Esophagus squamous epithelium (tissue), 4 donors: ENCODE measurements around the gene SPATS2L.

Source experiments
- POLR2A ChIP-seq, 4 donors: fragments of 450-650 bp; IDR thresholded peaks; one replicate each; pipeline ENCODE4 v1.6.1; 2017; ENCODE audit warnings: antibody characterized with exemption in 4 of 4, mild to moderate bottlenecking in 4 of 4, moderate library complexity in 3 of 4
- TF ChIP-seq, protein P1 (sequence below), 6 experiments: fragments of 450-650 bp in 4 of 6; fragments of 200-600 bp in 2 of 6; sonication (generic) in 2 of 6; IDR thresholded peaks; one replicate each; pipeline ENCODE4 v1.5.1; 2016 to 2019; ENCODE audit warnings: antibody characterized with exemption in 6 of 6, mild to moderate bottlenecking in 4 of 6, moderate library complexity in 4 of 6

- TF ChIP-seq, protein P1, sequence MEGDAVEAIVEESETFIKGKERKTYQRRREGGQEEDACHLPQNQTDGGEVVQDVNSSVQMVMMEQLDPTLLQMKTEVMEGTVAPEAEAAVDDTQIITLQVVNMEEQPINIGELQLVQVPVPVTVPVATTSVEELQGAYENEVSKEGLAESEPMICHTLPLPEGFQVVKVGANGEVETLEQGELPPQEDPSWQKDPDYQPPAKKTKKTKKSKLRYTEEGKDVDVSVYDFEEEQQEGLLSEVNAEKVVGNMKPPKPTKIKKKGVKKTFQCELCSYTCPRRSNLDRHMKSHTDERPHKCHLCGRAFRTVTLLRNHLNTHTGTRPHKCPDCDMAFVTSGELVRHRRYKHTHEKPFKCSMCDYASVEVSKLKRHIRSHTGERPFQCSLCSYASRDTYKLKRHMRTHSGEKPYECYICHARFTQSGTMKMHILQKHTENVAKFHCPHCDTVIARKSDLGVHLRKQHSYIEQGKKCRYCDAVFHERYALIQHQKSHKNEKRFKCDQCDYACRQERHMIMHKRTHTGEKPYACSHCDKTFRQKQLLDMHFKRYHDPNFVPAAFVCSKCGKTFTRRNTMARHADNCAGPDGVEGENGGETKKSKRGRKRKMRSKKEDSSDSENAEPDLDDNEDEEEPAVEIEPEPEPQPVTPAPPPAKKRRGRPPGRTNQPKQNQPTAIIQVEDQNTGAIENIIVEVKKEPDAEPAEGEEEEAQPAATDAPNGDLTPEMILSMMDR (IDR thresholded peaks at IDR 0.05) = no peak
- no peak for TF ChIP-seq POLR2A (IDR thresholded peaks at IDR 0.05)
Measured at GRCh38 chr2:200378652-200379290, 72.3 kb downstream of the SPATS2L start.
